Measurements from ENCODE around the gene MARCKSL1. TPM values are rescaled to one million over a fixed set of nuclear protein-coding genes. Genes with fewer than 3 reads are reported as not detected.
A peak's percentile ranks its signal among the peaks of the same experiment; 100 is the strongest.

MARCKSL1 gene
- total RNA-seq, 1 experiment from 2014 or later, result 91.5 TPM

DNA sequence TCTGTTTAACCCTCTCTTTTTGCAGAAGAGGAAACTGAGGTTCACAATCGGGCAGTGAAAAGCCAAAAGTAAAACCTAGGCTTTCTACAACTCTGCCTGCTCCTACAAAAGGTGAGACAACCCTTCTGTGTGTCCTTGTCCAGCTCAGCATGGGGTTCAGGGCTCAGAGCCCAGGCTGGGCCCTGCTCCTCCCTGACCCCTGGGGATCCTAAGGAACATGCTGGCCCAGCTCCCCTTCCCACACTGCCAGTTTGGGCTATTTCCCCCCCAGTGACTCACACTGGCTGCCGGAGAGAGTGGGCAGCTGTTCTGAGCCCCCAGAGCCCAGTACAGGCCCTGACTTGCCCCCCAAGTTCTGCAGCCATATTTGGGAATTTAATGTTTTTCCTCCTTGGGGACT lies 17.4 kb upstream of the MARCKSL1 start:
- DNase-seq, result no peak
- H3K9me2 ChIP-seq (ENCODE audit: insufficient read depth), result no peaks in the 10 kb centered on the region
- H3K4me2 ChIP-seq, result no peak overlapping the region
- H3K4me1 ChIP-seq (replicated peaks; ENCODE audit: insufficient read depth), result peaks cover 14% of the 10 kb centered on the region; the same call in 1 of the 2 replicates
- no peaks in the 10 kb centered on the region for H3K27me3 ChIP-seq (ENCODE audit: insufficient read depth, low read depth)
- no peak overlapping the region for H3K27ac ChIP-seq
- no peak overlapping the region for H3K4me3 ChIP-seq
- H3K79me2 ChIP-seq (ENCODE audit: low read depth), result no peaks in the 10 kb centered on the region
- BruUV-seq (replicated peaks), result no TSS peak
- ChIA-PET CTCF (interaction anchor here (1.0 kb wide), 1 partner anchor 138 kb away, joined by 3 read pairs; no protein-coding TSS in a partner anchor), POLR2A (ENCODE audit: unreplicated experiment) (no interaction called here)
- no peaks in the 10 kb centered on the region for H3K36me3 ChIP-seq (ENCODE audit: low read depth)
- no peaks in the 10 kb centered on the region for H3K9me3 ChIP-seq (ENCODE audit: insufficient read depth, low read depth)
- intact Hi-C loops (cut with micrococcal nuclease; ENCODE audit: unreplicated experiment), result loop anchor here (5.0 kb wide), 1 partner anchor 341 kb away; the partner anchor contains the start of gene KHDRBS1
- H2AFZ ChIP-seq, result no peak overlapping the region
- TF ChIP-seq, protein P1, sequence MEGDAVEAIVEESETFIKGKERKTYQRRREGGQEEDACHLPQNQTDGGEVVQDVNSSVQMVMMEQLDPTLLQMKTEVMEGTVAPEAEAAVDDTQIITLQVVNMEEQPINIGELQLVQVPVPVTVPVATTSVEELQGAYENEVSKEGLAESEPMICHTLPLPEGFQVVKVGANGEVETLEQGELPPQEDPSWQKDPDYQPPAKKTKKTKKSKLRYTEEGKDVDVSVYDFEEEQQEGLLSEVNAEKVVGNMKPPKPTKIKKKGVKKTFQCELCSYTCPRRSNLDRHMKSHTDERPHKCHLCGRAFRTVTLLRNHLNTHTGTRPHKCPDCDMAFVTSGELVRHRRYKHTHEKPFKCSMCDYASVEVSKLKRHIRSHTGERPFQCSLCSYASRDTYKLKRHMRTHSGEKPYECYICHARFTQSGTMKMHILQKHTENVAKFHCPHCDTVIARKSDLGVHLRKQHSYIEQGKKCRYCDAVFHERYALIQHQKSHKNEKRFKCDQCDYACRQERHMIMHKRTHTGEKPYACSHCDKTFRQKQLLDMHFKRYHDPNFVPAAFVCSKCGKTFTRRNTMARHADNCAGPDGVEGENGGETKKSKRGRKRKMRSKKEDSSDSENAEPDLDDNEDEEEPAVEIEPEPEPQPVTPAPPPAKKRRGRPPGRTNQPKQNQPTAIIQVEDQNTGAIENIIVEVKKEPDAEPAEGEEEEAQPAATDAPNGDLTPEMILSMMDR (conservative IDR thresholded peaks at IDR 0.05), result no peak
- no peak for TF ChIP-seq EZH2 (IDR thresholded peaks at IDR 0.05; ENCODE audit: low read depth)
- H3F3A ChIP-seq (ENCODE audit: insufficient read depth, low read depth), result peaks cover 15% of the 10 kb centered on the region; the same call in 1 of the 2 replicates
- no peaks in the 10 kb centered on the region for H4K20me1 ChIP-seq (ENCODE audit: insufficient read depth)

DNA sequence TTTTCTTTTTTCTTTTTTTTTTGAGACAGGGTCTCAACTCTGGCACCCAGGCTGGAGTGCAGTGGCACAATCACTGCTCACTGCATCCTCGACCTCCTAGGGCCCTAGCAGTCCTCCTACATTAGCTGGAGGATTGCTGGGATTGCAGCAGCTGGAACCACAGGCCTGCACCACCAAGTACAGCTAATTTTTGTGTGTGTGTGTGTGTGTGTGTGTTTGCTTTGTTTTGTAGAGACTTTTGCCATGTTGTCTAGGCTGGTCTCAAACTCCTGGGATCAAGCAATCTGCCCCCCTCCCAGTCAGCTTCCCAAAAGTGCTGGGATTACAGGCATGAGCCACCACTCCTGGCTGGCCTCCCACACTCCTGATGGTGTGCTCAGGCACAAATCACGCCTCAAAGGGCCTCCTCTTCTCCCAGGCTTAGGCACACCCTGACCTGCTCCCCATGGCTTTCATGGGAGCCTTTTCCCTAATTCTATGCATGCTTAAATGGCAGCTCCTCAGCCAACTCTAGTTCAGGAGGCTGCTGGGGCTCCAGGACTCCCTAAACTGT lies 16.9 kb upstream of the MARCKSL1 start:
- intact Hi-C loops (cut with micrococcal nuclease; ENCODE audit: unreplicated experiment), result loop anchor here (5.0 kb wide), 1 partner anchor 341 kb away; the partner anchor contains the start of gene KHDRBS1
- Histone ChIP-seq H3K27ac (no peak overlapping the region), H4K20me1 (ENCODE audit: insufficient read depth) (no peaks in the 10 kb centered on the region), H3K36me3 (ENCODE audit: low read depth) (no peaks in the 10 kb centered on the region), H3K9me2 (ENCODE audit: insufficient read depth) (no peaks in the 10 kb centered on the region), H2AFZ (no peak overlapping the region), H3K27me3 (ENCODE audit: insufficient read depth, low read depth) (no peaks in the 10 kb centered on the region), H3K4me3 (no peak overlapping the region; the same call in 1 of the 2 replicates), H3K4me1 (replicated peaks; ENCODE audit: insufficient read depth) (peaks cover 14% of the 10 kb centered on the region; the same call in 1 of the 2 replicates), H3K79me2 (ENCODE audit: low read depth) (no peaks in the 10 kb centered on the region), H3K9me3 (ENCODE audit: insufficient read depth, low read depth) (no peaks in the 10 kb centered on the region), H3F3A (ENCODE audit: insufficient read depth, low read depth) (peaks cover 10% of the 10 kb centered on the region; the same call in 1 of the 2 replicates), H3K4me2 (peak overlapping the region; percentile 93)
- POLR2A ChIA-PET (ENCODE audit: unreplicated experiment), result interaction anchor here (0.6 kb wide), 1 partner anchor 29 kb away, joined by 9 read pairs; no protein-coding TSS in a partner anchor
- TF ChIP-seq EZH2 (IDR thresholded peaks at IDR 0.05; ENCODE audit: low read depth), result no peak
- TF ChIP-seq, protein P1 (conservative IDR thresholded peaks at IDR 0.05), result no peak
- CTCF ChIA-PET, result interaction anchor here (1.0 kb wide), 1 partner anchor 137 kb away, joined by 3 read pairs; no protein-coding TSS in a partner anchor
- BruUV-seq (replicated peaks), result no TSS peak
- DNase-seq, result no peak

DNA sequence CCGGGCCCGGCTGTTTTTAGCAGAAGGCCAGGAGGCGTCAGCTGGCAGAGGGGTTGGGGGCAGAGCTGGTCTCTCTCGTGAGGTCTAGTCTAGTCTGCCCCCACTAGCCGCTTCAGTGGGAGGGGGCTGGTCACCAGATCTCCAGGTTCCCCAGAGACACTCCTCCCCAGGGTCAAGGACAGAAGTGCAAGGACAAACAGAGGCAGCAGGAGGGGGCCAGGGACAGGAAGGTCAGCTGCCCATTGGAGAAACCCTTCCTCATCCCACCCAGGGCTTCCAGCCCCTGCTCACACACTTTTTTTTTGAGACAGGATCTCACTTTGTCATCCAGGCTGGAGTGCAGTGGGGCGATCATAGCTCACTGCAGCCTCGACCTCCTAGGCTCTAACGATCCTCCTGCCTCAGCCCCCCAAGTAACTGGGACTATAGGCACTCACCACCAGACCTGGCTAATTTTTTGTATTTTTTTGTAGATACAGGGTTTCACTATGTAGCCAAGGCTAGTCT lies 16.3 kb upstream of the MARCKSL1 start:
- POLR2A ChIA-PET (ENCODE audit: unreplicated experiment), result interaction anchor here (0.6 kb wide), 1 partner anchor 28 kb away, joined by 9 read pairs; no protein-coding TSS in a partner anchor
- Histone ChIP-seq H3K27ac (no peak overlapping the region), H2AFZ (peak overlapping the region; percentile 96; the same call in 1 of the 2 replicates), H3K27me3 (ENCODE audit: insufficient read depth, low read depth) (no peaks in the 10 kb centered on the region), H3K4me2 (peak overlapping the region; percentile 93), H3K4me3 (peak overlapping the region; percentile 74), H3F3A (ENCODE audit: insufficient read depth, low read depth) (peaks cover 10% of the 10 kb centered on the region; the same call in 1 of the 2 replicates), H3K36me3 (ENCODE audit: low read depth) (no peaks in the 10 kb centered on the region), H3K4me1 (replicated peaks; ENCODE audit: insufficient read depth) (peaks cover 14% of the 10 kb centered on the region; the same call in 1 of the 2 replicates), H3K79me2 (ENCODE audit: low read depth) (no peaks in the 10 kb centered on the region), H4K20me1 (ENCODE audit: insufficient read depth) (no peaks in the 10 kb centered on the region), H3K9me2 (ENCODE audit: insufficient read depth) (no peaks in the 10 kb centered on the region), H3K9me3 (ENCODE audit: insufficient read depth, low read depth) (no peaks in the 10 kb centered on the region)
- no peak for TF ChIP-seq EZH2 (IDR thresholded peaks at IDR 0.05; ENCODE audit: low read depth)
- TF ChIP-seq, protein P1 (conservative IDR thresholded peaks at IDR 0.05), result no peak
- intact Hi-C loops (cut with micrococcal nuclease; ENCODE audit: unreplicated experiment), result loop anchor here (5.0 kb wide), 1 partner anchor 340 kb away; the partner anchor contains the start of gene KHDRBS1
- BruUV-seq (replicated peaks), result TSS peak; percentile 51
- DNase-seq, result no peak
- CTCF ChIA-PET, result interaction anchor here (1.0 kb wide), 1 partner anchor 137 kb away, joined by 3 read pairs; no protein-coding TSS in a partner anchor

Measured in PC-9 (cell line).